HCT116 (cell line): ENCODE measurements around the gene DCAF5.

Experiments
- CTCF ChIP-seq, 3 experiments: fragments of 200-600 bp in 1 of 3; sonication (generic) in 1 of 3; IDR thresholded peaks in 2 of 3; conservative IDR thresholded peaks in 1 of 3; 2 replicates each; pipeline ENCODE4 v1.5.1; 2012 to 2017; ENCODE audit warnings: low read depth in 2 of 3, low read length in 2 of 3, antibody characterized with exemption in 1 of 3, borderline replicate concordance in 1 of 3, control low read depth in 1 of 3, mild to moderate bottlenecking in 1 of 3, mixed read lengths in 1 of 3, mixed run types in 1 of 3, moderate library complexity in 1 of 3; ENCODE audit not compliant: insufficient read depth in 1 of 3
- POLR2AphosphoS5 ChIP-seq: IDR thresholded peaks from 2 replicates; pipeline ENCODE4 v1.6.1; 2011; ENCODE audit warnings: mild to moderate bottlenecking, low read depth, low read length, moderate library complexity

- no peak for TF ChIP-seq POLR2AphosphoS5
- no peak for TF ChIP-seq CTCF (IDR thresholded peaks at IDR 0.05 in 2 of 3, conservative IDR thresholded peaks at IDR 0.05 in 1 of 3; ENCODE audit: borderline replicate concordance in 1 of 3, insufficient read depth in 1 of 3, low read depth in 2 of 3, low read length in 2 of 3)
These were observed 40.8 kb upstream of the DCAF5 start for GRCh38 chr14:69193721-69194120.
